Measurements from ENCODE around the gene LRRN2.

GRCh38 chr1:204578867-204579664 lies 106.5 kb downstream of the LRRN2 start:
- no peak for TF ChIP-seq CTCF (IDR thresholded peaks at IDR 0.05)
- TF ChIP-seq POLR2A (IDR thresholded peaks at IDR 0.05) = no peak
- TF ChIP-seq POLR2AphosphoS5 (IDR thresholded peaks at IDR 0.05) = no peak

Data from stomach (tissue), 4 donors.